Body of pancreas (tissue), 4 donors: ENCODE data around the gene RGMA.

ENCODE experiments used
- CTCF ChIP-seq, 7 experiments: fragments of 450-650 bp in 4 of 7; fragments of 200-600 bp in 3 of 7; sonication (generic) in 3 of 7; IDR thresholded peaks; one replicate each; pipeline ENCODE4 v1.5.1; 2016 to 2019; ENCODE audit warnings: antibody characterized with exemption in 7 of 7
- POLR2A ChIP-seq, 3 donors: fragments of 450-650 bp; IDR thresholded peaks; one replicate each; pipeline ENCODE4 v1.6.1; 2016; ENCODE audit warnings: antibody characterized with exemption in 3 of 3, mild to moderate bottlenecking in 2 of 3

- TF ChIP-seq POLR2A (IDR thresholded peaks at IDR 0.05) (no peak), CTCF (IDR thresholded peaks at IDR 0.05) (no peak)
These were observed 46.2 kb downstream of the RGMA start for GRCh38 chr15:93042691-93043378.
